Muscle of back (tissue), 11 donors: Measurements from ENCODE around the gene GABBR1. TPM values are rescaled to one million over a fixed set of nuclear protein-coding genes. Genes with fewer than 3 reads are reported as not detected.

Experiments used
- DNase-seq, 3 donors: peaks; one replicate each; pipeline versions ENCODE4 v3.0.0 to v3.0.0-alpha.2; 2013
- polyA plus RNA-seq, 10 donors: library from polyadenylated mRNA; unstranded; fragments of 120-200 nt; gene quantifications; one replicate each; pipeline ENCODE4 v1.2.1, GENCODE V29; 2013; ENCODE audit not compliant: insufficient read length in 10 of 10

Gene GABBR1
- polyA plus RNA-seq, 10 donors: 22.9 to 64.3 (median 33.5) TPM

- no peak for DNase-seq
Observed at GRCh38 chr6:29528988-29529560, 103.9 kb downstream of the GABBR1 start.

- no peak for DNase-seq
Observed at GRCh38 chr6:29528300-29528931, 104.6 kb downstream of the GABBR1 start.

DNA sequence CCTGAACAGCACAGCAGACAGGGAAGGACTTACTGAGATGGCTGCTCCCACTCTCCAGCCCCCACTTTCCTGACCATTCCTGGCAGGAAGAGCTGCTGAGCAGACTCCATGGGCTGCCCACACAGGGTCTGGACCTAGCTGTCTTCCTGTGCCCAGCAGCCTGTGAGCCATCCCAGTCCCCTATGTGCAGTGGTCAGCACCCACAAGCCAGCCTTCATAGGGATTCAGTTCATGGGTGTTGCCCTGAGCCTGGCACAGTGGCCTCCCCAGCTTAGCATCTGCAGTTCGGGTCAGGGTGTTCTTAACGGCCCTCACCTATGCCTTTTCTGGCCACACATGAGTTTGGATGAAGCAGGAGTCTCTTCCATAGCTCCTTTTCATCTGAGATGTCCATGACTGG lies 105.4 kb downstream of the GABBR1 start:
- no peak for DNase-seq

GRCh38 chr6:29527126-29527525 lies 105.9 kb downstream of the GABBR1 start:
- no peak for DNase-seq

DNA sequence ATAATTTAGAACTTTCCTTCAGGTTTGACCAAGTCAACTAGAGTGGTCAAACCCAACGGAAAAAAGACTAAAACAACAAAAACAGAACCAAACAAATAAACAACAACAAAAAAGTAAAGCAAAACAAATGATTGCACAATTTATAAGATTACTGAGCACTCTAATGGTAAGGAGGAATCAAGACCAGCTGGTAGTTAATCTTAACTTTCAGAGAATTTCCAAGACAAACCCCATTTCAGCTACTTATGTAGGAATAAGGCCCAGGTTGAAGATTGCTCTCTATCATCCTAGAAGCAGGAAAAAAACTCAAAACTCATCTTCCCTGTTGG lies 107.7 kb downstream of the GABBR1 start:
- DNase-seq: no peak

GRCh38 chr6:29524444-29525310 lies 108.3 kb downstream of the GABBR1 start:
- no peak for DNase-seq

GRCh38 chr6:29524044-29524443 lies 108.9 kb downstream of the GABBR1 start:
- no peak for DNase-seq

DNA sequence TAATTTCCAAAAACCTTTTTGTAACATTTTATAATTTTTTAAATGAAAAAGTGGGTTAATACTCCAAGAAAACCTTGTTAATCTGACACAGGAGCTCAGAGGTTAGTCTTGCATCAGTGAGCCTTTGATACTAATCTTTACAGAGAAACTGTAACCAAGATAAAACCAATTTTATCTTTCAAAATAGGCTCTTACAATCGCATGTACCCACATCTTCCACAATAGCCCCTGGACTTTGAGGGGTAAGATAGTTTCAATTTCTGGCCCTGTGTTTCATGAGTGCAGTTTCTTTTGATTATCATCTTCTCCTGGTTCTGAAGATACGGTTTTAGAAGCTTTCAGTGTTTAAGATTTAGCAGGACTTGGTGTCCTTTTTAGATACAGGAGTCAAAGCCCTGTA lies 110.8 kb downstream of the GABBR1 start:
- DNase-seq: no peak

DNA sequence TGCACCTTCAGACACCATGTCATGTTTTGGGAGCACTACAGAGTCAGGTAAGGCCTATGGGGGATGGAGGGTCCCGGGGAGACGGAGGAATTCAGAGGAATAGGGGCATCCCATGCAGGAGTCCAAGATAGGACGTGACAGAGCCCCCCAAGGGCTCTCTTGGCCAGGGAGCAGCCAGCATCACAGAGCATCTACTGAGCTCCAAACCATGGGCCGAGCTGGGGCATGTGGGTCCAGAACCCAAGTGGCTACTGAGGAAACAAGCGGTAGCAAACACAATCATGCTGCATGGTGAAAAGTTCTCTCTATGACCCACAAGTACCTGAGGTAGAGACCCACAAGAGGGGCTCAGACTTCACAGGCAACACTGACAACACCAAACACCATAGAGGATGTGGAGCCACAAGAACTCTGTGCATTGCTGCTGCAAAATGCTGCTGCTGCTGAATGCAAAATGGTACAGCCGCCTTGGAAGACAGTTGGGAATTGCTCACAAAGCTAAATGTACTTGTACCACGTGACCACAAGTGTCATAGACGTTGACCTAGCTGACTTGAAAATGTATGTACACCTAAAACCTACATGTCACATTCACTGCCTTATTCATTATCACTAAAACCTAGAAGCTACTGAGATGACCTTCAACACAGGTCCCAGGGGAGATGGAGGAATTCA lies 111.8 kb downstream of the GABBR1 start:
- DNase-seq: no peak

DNA sequence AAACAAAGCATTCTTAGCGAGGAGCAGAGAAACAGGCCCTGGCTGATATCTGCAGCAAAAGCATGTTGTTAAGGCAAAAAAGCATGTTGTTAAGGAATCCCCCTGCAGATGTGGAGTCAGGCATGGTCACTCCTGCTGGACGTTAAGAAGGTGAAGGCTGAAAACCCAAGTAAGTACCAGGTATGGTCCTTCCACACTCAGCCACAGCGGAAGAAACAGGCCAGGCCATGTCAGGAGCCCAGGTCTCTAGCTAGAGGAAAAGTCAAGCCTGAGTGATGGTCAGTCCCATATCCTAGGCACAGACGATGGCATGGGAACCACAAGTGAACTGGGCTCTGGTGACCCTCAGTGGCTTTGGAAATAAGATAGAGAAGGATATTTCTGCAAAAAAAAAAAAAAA lies 112.8 kb downstream of the GABBR1 start:
- no peak for DNase-seq

DNA sequence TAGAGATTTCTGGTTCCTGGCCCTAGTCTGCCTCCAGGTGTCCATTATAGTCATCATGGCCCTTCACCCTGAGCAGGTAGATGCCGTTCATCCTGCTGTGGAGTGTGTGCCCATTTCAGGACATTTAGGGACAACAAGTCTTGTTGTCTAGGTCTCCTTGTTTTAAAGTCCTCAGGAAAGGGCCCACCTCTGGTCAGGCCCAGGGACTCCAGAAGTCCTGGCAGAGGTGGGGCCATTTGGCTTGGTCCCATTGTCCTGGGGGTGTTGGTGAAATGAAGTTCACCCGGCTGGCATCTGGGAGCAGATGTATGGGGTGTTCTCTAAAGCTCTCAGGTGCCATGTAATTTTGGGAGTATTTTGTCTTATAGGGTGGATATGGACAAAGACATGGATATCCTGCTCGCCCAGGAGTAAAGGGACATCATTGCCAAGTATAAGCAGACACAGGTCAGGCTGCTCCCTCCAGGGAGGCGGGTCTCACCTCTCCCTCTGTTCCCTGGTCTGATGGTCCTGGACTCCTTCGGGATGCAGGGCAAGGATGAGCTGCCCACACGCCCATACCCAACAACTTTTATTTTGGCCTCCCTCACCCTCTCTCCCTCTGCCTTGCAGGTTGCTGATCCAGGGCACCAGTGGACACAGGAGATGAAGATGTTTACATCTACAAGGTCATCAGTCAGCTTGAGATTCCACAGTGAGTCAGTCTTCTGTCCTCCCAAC lies 113.5 kb downstream of the GABBR1 start:
- no peak for DNase-seq

DNA sequence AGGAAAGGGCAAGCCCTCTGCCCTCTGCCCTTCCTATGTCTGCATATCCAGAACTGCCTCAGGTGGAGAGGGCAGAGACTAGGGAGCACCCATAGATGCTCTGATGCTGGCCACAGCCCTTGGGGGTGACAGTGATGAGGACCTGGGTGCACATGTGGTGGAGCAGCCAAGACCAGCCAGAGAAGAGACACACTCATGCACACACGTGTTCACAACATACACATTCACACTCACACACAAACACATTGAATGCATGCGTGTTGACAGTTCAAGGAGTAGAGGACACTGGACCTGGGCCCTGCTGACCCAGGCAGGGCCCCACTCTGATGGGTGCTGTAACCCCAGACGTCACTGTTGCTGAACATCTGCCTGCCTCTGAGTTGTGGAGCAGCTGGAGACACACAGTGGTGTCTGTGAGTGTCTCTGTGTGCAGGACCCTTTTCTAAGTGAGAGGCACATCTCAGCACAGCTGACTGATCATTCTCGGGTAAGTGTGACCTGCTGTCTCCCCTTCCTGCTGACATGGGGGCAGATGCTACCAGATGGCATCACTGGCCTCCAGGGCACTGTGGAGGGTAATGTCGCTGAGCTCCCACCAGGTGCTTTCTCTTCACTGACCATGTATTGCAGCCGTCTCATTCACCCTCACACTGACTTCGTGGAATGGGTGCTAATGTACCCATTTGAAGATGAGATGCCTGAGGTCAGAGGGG lies 115.1 kb downstream of the GABBR1 start:
- DNase-seq: no peak

- DNase-seq: no peak
Observed at GRCh38 chr6:29517245-29517644, 115.7 kb downstream of the GABBR1 start.

DNA sequence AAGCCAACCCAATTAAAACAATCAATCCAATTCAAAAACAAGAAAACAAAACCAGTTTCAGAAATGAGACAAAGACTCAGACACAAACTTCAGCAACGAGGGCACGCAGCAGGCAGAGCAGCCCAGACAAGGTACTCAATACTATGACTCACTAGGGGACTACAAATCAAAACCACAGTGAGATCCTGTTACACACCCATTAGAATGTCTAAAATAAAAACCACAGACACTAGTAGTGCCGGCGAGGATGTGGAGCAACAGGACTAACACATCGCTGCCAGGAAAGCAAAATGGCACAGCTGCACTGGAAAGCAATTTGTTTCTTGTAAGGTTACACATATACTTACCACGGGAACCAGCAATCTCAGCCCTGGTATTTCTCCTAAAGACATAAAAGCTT lies 116.9 kb downstream of the GABBR1 start:
- no peak for DNase-seq

DNA sequence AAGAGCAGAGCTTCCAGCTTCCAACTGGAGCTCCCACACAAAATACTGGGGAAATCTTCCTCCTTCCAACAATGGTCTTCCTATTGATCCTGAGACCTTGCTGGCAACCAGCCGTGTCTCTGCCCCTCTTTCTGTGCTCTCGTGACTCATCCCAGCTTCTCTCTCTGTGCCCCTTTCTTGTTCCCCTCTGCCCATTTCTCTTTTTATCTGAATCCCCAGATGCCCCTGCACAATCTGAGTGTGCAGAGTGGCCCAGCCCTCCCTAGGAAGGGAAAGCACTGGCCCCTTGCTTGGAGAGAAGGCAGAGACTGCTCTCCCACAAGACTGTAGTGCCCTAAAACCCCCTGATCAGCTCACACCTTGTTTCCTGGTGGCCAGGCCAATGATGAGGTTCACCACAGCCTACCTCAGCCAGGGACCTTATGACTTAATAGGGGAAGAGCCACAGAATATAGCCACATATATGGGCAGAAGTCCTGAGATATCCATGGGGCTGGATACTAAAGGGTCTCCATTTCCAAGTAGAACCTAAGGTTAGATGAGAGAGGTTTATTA lies 122.2 kb downstream of the GABBR1 start:
- no peak for DNase-seq

DNA sequence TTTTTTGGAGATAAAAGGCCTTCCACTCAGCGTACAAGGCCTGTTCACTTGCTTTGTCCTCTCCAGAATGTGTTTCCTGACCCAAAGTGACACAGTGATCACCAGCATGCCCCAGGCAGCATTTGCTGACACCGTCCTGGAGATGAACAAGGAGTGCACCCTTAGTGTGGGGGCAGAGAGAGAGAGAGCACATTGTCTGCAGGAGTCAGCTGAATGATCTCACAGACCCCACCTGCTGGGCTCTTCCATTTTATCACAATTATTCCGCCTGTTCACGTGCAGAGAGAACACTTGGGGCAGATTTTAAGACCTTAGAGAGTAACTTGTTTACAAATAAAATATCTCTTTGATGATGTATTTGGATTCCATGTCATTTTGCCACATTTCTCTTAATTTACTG lies 122.8 kb downstream of the GABBR1 start:
- no peak for DNase-seq

Other genes with a start within 250 kb of the GABBR1 start
- not detected for gene OR12D2, start 237.6 kb downstream of the GABBR1 start, polyA plus RNA-seq
- not detected for gene OR12D1, start 218.3 kb downstream of the GABBR1 start, polyA plus RNA-seq
- not detected for gene OR10C1, start 193.9 kb downstream of the GABBR1 start, polyA plus RNA-seq
- gene OR11A1, start 176.1 kb downstream of the GABBR1 start, polyA plus RNA-seq: not detected
- not detected for gene OR2H1, start 176.0 kb downstream of the GABBR1 start, polyA plus RNA-seq
- not detected for gene MAS1L, start 145.2 kb downstream of the GABBR1 start, polyA plus RNA-seq
- gene UBD, start 73.5 kb downstream of the GABBR1 start, polyA plus RNA-seq: 1 to 10 TPM in 2 of 10 donors, under 1 TPM in 8; 0.15 to 3.7 (median 0.38) TPM
- gene OR2H2, start 48.1 kb downstream of the GABBR1 start, polyA plus RNA-seq: under 1 TPM in 8 of 10 donors, not detected in 2; 0.07 to 0.32 (median 0.21) TPM
- gene MOG, start 23.9 kb upstream of the GABBR1 start, polyA plus RNA-seq: not detected
- under 1 TPM in 3 of 10 donors, not detected in 7; 0.09 to 0.57 (median 0.19) TPM for gene ZFP57, start 48.0 kb upstream of the GABBR1 start, polyA plus RNA-seq
- gene HLA-F, start 90.3 kb upstream of the GABBR1 start, polyA plus RNA-seq: 10 to 100 TPM in 2 of 10 donors, 1 to 10 TPM in 8; 5.0 to 25.3 (median 6.8) TPM
- gene HLA-G, start 194.6 kb upstream of the GABBR1 start, polyA plus RNA-seq: 1 to 10 TPM; 1.4 to 7.8 (median 5.4) TPM